Esophagus squamous epithelium (tissue), 5 donors: Measurements from ENCODE around the gene POU2AF3. TPM values are rescaled to one million over a fixed set of nuclear protein-coding genes. Genes with fewer than 3 reads are reported as not detected.

Source experiments
- DNase-seq: peaks from one replicate; lab custom pipeline; 2025; lab: John Stamatoyannopoulos, UW
- H3K27ac ChIP-seq, 4 donors: fragments of 200-600 bp; sonication (generic); one replicate each; pipeline ENCODE4 v1.5.1; 2016 to 2019; ENCODE audit warnings: mild to moderate bottlenecking in 1 of 4
- H3K27me3 ChIP-seq, 4 donors: fragments of 200-600 bp; sonication (generic); 1 replicate in 3 of 4; 2 replicates in 1 of 4; pipeline versions ENCODE4 v1.5.1 to v1.6.0; 2017 to 2021; ENCODE audit warnings: antibody characterized with exemption in 1 of 4
- H3K36me3 ChIP-seq, 3 donors: fragments of 200-600 bp; sonication (generic); one replicate each; pipeline ENCODE4 v1.5.1; 2016 to 2019
- H3K4me1 ChIP-seq, 3 donors: fragments of 200-600 bp; sonication (generic); one replicate each; pipeline ENCODE4 v1.5.1; 2017 to 2019
- H3K4me3 ChIP-seq, 4 donors: fragments of 200-600 bp; sonication (generic); 1 replicate in 3 of 4; 2 replicates in 1 of 4; pipeline ENCODE4 v1.5.1; 2016 to 2019; ENCODE audit warnings: mild to moderate bottlenecking in 2 of 4, moderate library complexity in 1 of 4
- H3K9me3 ChIP-seq, 3 donors: fragments of 200-600 bp; sonication (generic); one replicate each; pipeline ENCODE4 v1.5.1; 2016 to 2019
- CTCF ChIP-seq, 6 experiments: fragments of 450-650 bp in 4 of 6; fragments of 200-600 bp in 2 of 6; sonication (generic) in 2 of 6; IDR thresholded peaks; one replicate each; pipeline ENCODE4 v1.5.1; 2016 to 2019; ENCODE audit warnings: antibody characterized with exemption in 6 of 6, mild to moderate bottlenecking in 4 of 6, moderate library complexity in 4 of 6
- POLR2A ChIP-seq, 4 donors: fragments of 450-650 bp; IDR thresholded peaks; one replicate each; pipeline ENCODE4 v1.6.1; 2017; ENCODE audit warnings: antibody characterized with exemption in 4 of 4, mild to moderate bottlenecking in 4 of 4, moderate library complexity in 3 of 4
- WGBS, 2 donors: methylation state at CpG; one replicate each; pipeline ENCODE4 v1.1.5; 2018; 5-methylcytosine and 5-hydroxymethylcytosine counted together
- intact Hi-C: fragments of 100-400 bp; cut with DNase I; formaldehyde crosslinking; loops from one replicate; pipeline ENCODE4 v1.15.0; 2022
- small RNA-seq, 4 donors: library from RNA; depleted of rRNA; stranded (forward); fragments of <200 nt; gene quantifications; one replicate each; pipeline ENCODE3, GENCODE V24; 2016
- total RNA-seq, 4 donors: library from RNA; depleted of rRNA; stranded (reverse); fragments of >200 nt; gene quantifications; one replicate each; pipeline ENCODE4 v1.1.0, GENCODE V29; 2016
- donor health status: DM: yes; HTN: yes; CAD: no.

The POU2AF3 gene
- total RNA-seq, 4 donors from 2014 or later: 1.3 to 4.1 (median 2.1) TPM

GRCh38 chr11:111357150-111358037 is 59.0 kb downstream of the POU2AF3 start:
- no peak for DNase-seq
- Histone ChIP-seq H3K4me3 (no peak overlapping the region), H3K4me1 (peaks cover 0 to 38% (median 10%) of the 10 kb centered on the region in 3 donors), H3K9me3 (no peaks in the 10 kb centered on the region), H3K27ac (no peak overlapping the region), H3K27me3 (no peaks in the 10 kb centered on the region), H3K36me3 (no peaks in the 10 kb centered on the region)
- 85 to 88% methylated on average over 12 to 17 of the region's 18 CpGs for WGBS, 2 donors
- no peak for TF ChIP-seq POLR2A (IDR thresholded peaks at IDR 0.05)
- no peak for TF ChIP-seq CTCF (IDR thresholded peaks at IDR 0.05)
- intact Hi-C loops: no loop called here

Small RNA genes within 50 kb of the gene (small RNA-seq; reads per million reads assigned to genes)
- gene MIR4491: 0 reads per million in 4 donors

Other genes starting within 250 kb of the POU2AF3 start
- gene POU2AF2, start 52.8 kb upstream of the POU2AF3 start, total RNA-seq: not detected
- gene POU2AF1, start 80.7 kb downstream of the POU2AF3 start, total RNA-seq: 1 to 10 TPM in 2 of 4 donors, under 1 TPM in 1, not detected in 1; 0.57 to 2.2 (median 1.8) TPM
- gene BTG4, start 213.8 kb downstream of the POU2AF3 start, total RNA-seq: not detected
- gene HOATZ, start 216.2 kb downstream of the POU2AF3 start, total RNA-seq: not detected
- gene LAYN, start 242.2 kb downstream of the POU2AF3 start, total RNA-seq: 10 to 100 TPM in 2 of 4 donors, 1 to 10 TPM in 2; 1.6 to 13.0 (median 8.9) TPM